GM18498 (cell line): ENCODE data around the gene FXN.
"Not testable (repeated sequence)": the region's sequence is repeated elsewhere in the genome, so short reads cannot be mapped to it uniquely, and the experiment has no call there.

Experiments used
- ATAC-seq: cut with Tn5 transposase; IDR thresholded peaks from one replicate; pipeline ENCODE4 v1.9.1; 2021; ENCODE audit warnings: mild to moderate bottlenecking, moderate library complexity; ENCODE audit not compliant: unreplicated experiment

FXN gene

GRCh38 chr9:69035438-69036308 lies at the start of gene FXN:
FXN (plus strand) TSS chr9:69035752; CDS start chr9:69035783, 31 bp downstream.
- peak; percentile 93 for ATAC-seq

GRCh38 chr9:68986949-68987348 lies 48.6 kb upstream of the FXN start:
- ATAC-seq: not testable (repeated sequence)

- no peak for ATAC-seq
Observed at GRCh38 chr9:68991457-68991856, 44.1 kb upstream of the FXN start.

GRCh38 chr9:68995776-68996175 lies 39.8 kb upstream of the FXN start:
- no peak for ATAC-seq

- ATAC-seq: no peak
Observed at GRCh38 chr9:68996462-68996861, 39.1 kb upstream of the FXN start.

- no peak for ATAC-seq
Observed at GRCh38 chr9:68997666-68998065, 37.9 kb upstream of the FXN start.

GRCh38 chr9:68998385-68998784 lies 37.2 kb upstream of the FXN start:
- no peak for ATAC-seq

GRCh38 chr9:68998812-68999211 lies 36.7 kb upstream of the FXN start:
- ATAC-seq: no peak

- peak; percentile 86 for ATAC-seq
Observed at GRCh38 chr9:68999393-69000105, 36.0 kb upstream of the FXN start.

- no peak for ATAC-seq
Observed at GRCh38 chr9:69001921-69002320, 33.6 kb upstream of the FXN start.

GRCh38 chr9:69003051-69003450 lies 32.5 kb upstream of the FXN start:
- ATAC-seq: no peak

- no peak for ATAC-seq
Observed at GRCh38 chr9:69004836-69005235, 30.7 kb upstream of the FXN start.

- ATAC-seq: no peak
Observed at GRCh38 chr9:69009708-69010107, 25.8 kb upstream of the FXN start.

- no peak for ATAC-seq
Observed at GRCh38 chr9:69012696-69013381, 22.7 kb upstream of the FXN start.

GRCh38 chr9:69013382-69013727 lies 22.2 kb upstream of the FXN start:
- no peak for ATAC-seq

GRCh38 chr9:69014013-69014412 lies 21.5 kb upstream of the FXN start, which contains the start of gene PRKACG:
PRKACG (minus strand) TSS chr9:69014113; CDS start chr9:69014092, 21 bp downstream.
- no peak for ATAC-seq

- no peak for ATAC-seq
Observed at GRCh38 chr9:69016191-69017096, 19.1 kb upstream of the FXN start.

- ATAC-seq: no peak
Observed at GRCh38 chr9:69018737-69019136, 16.8 kb upstream of the FXN start.

- ATAC-seq: no peak
Observed at GRCh38 chr9:69019808-69020207, 15.7 kb upstream of the FXN start.

- ATAC-seq: no peak
Observed at GRCh38 chr9:69020301-69021145, 15.0 kb upstream of the FXN start.
